GM18909 (cell line): ENCODE data around the gene MGP.

Experiments used
- ATAC-seq: cut with Tn5 transposase; IDR thresholded peaks from one replicate; pipeline ENCODE4 v1.9.1; 2021; ENCODE audit warnings: mild to moderate bottlenecking; ENCODE audit not compliant: unreplicated experiment, poor library complexity

The MGP gene

GRCh38 chr12:14885718-14886221, at the start of gene MGP:
Gene MGP, minus strand, starts transcription at chr12:14885854. Its CDS starts 63 bp downstream, at chr12:14885791.
- ATAC-seq = peak; percentile 38

GRCh38 chr12:14935031-14935430, 49.4 kb upstream of the MGP start:
- ATAC-seq = no peak

GRCh38 chr12:14934511-14934910, 48.9 kb upstream of the MGP start:
- ATAC-seq = no peak

- ATAC-seq = no peak
Observed at GRCh38 chr12:14931791-14932560, 46.3 kb upstream of the MGP start.

- ATAC-seq = no peak
Observed at GRCh38 chr12:14931359-14931758, 45.7 kb upstream of the MGP start.

- no peak for ATAC-seq
Observed at GRCh38 chr12:14930299-14930698, 44.6 kb upstream of the MGP start.

- no peak for ATAC-seq
Observed at GRCh38 chr12:14928931-14929330, 43.3 kb upstream of the MGP start.

GRCh38 chr12:14927267-14927666, 41.6 kb upstream of the MGP start:
- ATAC-seq = no peak

- ATAC-seq = no peak
Observed at GRCh38 chr12:14924541-14924940, 38.9 kb upstream of the MGP start.

- ATAC-seq = no peak
Observed at GRCh38 chr12:14923944-14924343, 38.3 kb upstream of the MGP start.

- no peak for ATAC-seq
Observed at GRCh38 chr12:14921218-14921617, 35.6 kb upstream of the MGP start.

- ATAC-seq = no peak
Observed at GRCh38 chr12:14920475-14921126, 34.9 kb upstream of the MGP start.

- no peak for ATAC-seq
Observed at GRCh38 chr12:14919455-14919854, 33.8 kb upstream of the MGP start.

- no peak for ATAC-seq
Observed at GRCh38 chr12:14915736-14916135, 30.1 kb upstream of the MGP start.

GRCh38 chr12:14913381-14913781, 27.7 kb upstream of the MGP start:
- no peak for ATAC-seq

- ATAC-seq = no peak
Observed at GRCh38 chr12:14911131-14911530, 25.5 kb upstream of the MGP start.

- ATAC-seq = no peak
Observed at GRCh38 chr12:14910090-14910915, 24.6 kb upstream of the MGP start.

GRCh38 chr12:14907953-14908352, 22.3 kb upstream of the MGP start:
- no peak for ATAC-seq

- ATAC-seq = no peak
Observed at GRCh38 chr12:14906114-14906513, 20.5 kb upstream of the MGP start.

GRCh38 chr12:14905269-14906004, 19.8 kb upstream of the MGP start:
- ATAC-seq = no peak
